ENCODE data around the gene GUCY2F.

The GUCY2F gene

DNA sequence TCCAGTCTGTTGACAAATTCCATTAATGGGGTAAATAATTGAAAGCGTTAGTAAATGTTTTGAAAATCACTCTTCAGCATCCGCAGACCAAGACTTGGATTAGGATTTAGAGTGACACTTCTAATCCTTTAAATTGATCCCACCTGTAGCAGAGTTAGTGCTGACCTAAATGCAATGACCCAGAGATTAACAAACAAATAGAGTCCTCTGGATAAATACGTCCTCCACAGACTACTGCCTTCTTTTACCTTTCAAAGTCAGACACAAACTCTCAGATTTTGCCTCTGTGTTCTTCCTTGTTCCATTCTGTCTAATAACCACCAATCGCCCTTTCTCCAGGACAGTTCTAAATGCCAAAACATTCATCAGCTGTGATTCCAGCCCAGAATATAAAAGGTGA, at the start of gene GUCY2F:
TSS of gene GUCY2F (minus strand) at position 101 of the 400 bp plus-strand sequence. CDS start 6,150 bp downstream, outside the sequence.
- no peak for DNase-seq (ENCODE audit: low read depth in 2 of 2)

DNA sequence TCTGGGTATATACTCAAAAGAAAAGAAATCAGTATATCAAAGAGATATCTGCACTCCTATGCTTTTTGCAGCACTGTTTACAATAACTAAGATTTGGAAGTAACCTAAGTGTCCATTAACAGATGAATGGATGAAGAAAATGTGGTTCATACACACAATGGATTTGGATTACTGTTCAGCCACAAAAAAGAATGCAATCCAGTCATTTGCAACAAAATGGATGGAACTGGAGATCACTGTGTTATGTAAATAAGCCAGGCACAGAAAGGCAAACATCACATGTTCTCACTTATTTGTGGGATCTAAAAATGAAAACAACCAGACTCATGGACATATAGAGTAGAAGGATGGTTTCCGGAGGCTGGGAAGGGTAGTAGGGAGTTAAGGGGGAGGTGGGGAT, 37.1 kb upstream of the GUCY2F start:
- no peak for DNase-seq (ENCODE audit: low read depth in 2 of 2)

DNA sequence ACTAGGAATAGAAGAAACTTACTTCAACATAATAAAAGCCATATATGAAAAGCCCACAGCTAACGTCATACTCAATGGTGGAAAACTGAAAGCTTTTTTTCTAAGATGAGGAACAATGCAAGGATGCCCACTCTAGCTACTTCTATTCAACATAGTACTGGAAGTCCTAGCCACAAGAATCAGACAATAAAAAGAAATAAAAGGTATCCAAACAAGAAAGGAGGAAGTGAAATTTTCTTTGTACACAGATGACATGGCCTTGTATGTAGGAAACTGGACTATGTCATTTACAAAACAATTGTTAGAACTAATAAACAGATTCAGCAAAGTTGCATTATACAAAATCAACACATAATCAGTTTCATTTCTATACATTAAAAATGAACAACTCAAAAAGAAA, 29.2 kb upstream of the GUCY2F start:
- DNase-seq (ENCODE audit: low read depth in 2 of 2) = no peak

DNA sequence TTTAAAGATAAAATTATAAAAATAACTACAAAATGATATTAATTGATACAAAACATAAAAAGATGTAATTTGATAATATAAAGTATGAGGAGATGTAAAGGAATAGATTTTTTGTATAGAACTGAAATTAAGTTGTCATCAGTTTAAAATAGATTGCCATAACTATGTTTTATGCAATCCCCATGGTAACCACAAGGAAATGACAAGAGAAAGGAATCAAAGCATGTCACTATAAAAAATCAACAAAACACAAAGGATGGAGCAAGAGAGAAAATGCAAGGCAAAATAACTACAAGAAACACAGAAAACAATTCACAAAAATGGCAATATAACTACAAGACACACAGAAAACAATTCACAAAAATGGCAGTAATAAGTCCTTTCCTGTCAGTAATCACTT, 27.0 kb upstream of the GUCY2F start:
- no peak for DNase-seq (ENCODE audit: low read depth in 2 of 2)

DNA sequence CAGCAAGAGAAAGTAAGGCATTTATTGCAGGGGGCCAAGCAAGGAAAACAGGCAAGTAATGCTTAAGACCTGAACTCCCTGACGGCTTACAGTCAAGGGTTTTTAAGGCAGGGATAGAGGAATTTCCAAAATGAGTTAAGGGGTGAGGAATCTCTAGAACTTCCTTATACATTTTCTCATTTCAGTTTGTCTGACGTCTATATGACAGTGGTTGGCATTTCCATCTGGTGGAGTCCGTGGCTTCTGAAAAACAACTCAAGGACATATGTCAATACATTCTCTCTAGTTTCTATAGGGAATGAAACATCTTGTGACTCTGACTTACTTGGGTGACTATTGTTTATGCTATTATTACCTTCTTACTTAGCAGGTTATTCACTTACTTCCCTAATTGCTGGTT, 19.3 kb upstream of the GUCY2F start:
- no peak for DNase-seq (ENCODE audit: low read depth in 2 of 2)

DNA sequence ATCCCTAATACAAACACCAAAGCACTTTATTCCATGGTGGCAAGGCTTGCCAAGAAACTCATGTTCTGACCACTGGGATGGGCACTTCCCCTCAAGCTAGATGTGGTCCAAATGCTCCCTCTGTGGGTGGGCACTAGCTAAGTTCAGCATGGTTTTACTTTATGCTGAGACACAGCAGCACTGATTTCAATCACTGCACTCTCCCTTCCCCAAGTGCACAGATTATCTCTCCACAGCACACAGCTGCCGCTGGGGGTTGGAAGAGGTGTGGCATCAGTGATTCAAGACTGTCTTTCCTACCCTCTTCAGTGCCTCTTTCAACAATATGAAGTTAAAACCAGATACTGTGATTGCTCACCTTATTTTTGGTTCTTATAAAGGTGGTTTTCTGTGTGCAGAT, 16.5 kb upstream of the GUCY2F start:
- DNase-seq (ENCODE audit: low read depth in 2 of 2) = no peak

DNA sequence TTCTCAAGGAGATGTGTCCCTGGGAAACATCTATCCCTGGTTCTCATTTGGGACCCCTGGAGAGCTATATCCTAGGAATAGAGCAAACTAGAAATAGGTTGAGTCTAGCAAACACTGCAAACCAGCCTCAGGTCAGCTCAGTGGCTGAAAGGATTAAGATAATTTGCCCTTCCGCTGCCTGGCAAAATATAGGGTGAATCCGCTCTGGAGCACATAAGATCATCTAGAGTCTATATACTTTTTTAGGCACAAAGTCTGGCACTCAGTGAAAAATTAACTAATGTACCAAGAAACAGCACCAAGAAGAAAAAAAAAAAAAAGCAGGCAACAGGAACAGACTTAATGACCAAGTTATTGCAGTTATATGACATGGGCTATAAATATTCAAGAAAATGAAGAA, 7.3 kb upstream of the GUCY2F start:
- no peak for DNase-seq (ENCODE audit: low read depth in 2 of 2)

DNA sequence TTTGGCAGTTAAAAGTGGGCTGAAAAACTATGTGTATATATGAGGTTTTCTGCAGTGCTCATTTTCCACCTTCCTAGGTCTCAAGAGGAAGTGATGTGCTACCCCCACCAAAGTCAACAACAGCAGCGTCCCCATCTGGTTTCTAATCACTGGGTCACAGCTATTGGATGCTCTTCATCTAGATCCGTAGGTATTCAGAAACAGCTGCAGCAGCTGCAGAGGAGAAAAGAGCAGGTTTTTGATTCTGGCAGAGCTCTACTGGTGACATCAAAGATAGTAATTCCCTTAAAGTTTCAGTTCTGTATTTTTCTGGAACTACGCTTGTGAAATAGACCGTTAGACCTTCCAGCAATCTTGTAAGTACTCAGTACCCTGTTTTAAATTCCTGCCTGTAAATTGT, 5.8 kb upstream of the GUCY2F start:
- no peak for DNase-seq (ENCODE audit: low read depth in 2 of 2)

DNA sequence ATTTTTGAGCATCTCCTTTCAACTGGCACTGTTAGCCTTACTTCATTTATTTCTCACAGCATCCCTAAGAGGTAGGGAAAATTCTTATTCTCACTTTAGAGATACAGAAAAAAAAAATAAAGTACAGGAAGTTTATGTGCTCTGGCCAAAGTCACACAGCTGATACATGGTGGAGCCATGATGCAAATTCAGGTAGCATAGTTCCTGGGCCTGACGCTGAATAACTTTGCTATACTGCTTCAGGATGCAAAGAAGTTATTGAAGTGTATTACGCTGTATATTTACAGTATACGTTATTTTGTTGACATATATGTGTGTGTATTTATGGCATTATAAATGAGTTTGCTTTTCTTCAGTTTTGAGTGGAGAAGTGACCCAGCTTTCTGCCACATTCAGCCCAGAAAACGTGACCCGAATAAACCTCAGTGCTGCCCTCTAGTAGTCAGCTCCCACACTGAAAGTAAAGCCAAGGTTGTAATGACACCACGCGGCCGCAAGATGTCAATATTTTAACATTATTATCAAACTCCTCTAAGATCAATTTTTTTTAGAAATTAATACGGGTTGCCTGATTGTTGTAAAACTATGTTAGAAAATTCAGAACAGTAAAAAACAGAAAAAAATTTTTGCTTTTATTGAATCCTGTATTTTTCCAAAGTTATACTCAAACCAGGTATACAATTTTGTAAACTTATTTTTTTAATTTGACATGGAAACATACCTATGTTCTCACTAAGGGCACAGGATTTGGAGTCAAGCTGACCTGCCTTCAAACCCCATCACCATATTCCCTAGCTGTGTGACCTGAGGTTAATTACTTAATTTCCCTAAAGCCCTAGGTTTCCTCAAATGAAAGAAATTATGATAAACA, 3.8 kb upstream of the GUCY2F start:
- peak in 1 of 2 experiments; percentile 28 for DNase-seq (ENCODE audit: low read depth in 2 of 2)

DNA sequence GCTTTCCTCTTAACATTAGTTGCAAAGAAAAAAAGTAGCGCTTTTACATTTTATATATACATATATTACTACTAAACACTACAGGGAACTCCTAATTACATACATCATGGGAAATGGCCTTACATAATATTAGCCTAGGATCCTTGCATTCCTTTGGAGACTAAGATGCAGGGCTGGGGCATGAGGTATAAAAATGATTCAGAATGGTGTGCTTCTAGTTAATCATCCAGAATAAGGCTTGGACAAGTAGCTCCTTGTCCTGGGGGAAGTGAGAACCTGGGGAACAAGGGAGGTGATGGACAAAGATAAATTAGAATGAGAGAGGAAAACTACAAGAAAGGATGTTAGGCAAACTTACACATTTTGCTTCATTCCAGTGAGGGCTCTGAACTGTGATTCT, 3.0 kb upstream of the GUCY2F start:
- DNase-seq (ENCODE audit: low read depth in 2 of 2) = no peak

DNA sequence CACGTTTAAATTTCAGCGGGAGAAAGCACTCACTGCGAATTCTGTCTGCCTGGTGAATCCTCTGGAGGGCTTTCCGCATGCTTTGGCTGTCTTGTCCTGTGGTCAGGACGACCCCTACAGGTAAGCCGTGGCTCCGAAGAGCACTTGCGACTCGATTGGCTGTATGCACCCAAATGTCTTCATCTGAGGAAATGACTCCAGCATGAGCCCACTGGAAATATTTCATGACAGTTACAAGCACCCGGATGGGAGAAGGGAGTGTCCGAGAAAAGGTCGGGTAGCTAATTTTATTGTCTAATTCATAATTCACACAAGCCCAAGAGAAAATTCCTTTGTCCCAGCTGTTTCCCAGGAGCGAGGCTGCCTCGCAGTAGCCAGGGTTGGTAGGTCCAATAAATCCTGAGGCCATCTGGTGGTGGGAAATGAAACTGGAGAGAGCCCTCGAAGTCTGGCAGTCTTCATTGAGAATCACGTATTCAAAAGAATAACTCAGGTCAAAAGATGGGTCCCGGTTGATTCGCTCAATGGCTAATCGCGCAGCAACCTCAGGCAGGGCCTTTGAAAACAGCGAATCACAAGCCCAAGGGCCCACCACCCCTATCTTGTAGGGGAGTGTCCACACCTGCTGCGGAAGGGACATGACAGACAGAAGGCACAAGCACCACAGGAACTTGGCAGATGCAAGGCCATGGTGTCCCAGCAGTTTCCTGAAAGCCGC, 6.6 kb downstream of the GUCY2F start:
- peak in 1 of 2 experiments; percentile 6 for DNase-seq (ENCODE audit: low read depth in 2 of 2)

DNA sequence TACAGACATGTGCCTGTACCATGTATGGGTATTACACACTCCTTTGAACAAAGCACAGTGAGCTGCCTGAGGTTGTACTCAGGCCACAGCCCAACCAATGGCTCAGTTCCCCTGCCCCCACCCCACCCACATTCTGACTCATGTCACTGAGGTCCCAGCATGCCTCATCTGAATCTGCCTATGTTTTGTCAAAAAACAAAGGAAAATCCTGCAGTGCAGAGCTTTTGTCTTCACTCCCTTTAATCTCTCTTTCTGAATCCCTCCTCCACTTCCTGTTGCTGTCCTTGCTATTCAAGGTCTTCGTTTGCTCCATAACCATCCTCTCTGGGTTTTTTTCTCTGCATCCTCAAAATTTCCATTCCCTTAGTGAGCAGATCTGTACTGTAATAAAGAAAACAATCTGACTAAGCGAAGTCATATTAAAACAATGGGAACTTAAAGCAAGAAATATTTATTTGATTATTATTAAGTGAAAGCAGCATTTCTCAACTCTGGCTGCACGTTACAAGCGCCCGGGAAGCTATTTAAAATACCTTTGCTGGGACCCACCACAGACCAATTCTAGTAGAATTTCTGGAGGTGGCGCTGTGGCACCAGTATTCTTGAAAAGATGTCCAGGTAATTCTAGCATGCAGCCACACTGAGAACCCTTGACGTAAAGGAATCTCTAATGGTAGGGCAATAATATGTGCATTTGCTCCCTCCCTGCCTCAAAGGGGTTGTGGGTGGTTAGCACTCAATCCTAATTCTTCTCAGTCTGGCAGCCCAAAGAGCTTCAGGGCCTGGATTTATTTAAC, 8.7 kb downstream of the GUCY2F start:
- DNase-seq (ENCODE audit: low read depth in 2 of 2) = peak in 1 of 2 experiments; percentile 5

DNA sequence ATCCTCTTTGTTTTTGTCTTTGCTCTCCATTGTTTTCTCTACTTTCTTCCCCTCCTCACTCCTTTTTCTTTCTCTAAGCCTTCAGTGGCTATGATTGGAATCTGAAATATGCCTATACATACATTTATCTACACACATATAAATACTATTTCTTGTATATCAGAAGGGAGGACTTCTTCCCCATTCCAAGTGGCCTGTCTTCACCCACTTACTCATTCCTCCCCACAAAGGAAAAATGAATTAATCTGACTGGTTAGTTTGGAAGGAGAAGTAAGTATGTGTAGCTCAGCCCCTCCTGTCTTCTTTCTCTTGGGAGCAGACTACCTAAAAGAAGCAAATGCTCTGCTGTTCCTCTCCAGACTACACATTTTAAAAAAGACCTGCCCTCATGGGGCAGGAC, 17.7 kb downstream of the GUCY2F start:
- DNase-seq (ENCODE audit: low read depth in 2 of 2) = peak; percentile 56 to 71

DNA sequence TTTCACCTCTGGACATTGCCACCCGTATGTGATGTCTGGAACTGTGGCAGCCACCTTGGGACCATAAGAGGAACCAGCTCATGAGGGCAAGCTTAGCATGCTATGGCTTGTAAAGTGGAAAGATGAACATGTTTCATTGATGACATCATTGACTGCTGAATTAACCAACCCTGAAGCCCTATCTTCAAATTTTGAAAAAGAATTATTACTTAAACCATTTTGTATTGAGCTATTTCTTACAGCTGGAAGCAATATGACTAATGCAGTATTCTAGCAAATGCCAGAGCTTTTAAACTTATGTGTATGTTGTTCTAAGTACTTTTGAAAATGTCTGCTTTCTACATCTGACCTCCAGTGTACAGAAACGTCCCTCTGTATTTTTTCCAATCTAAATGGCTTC, 18.1 kb downstream of the GUCY2F start:
- DNase-seq (ENCODE audit: low read depth in 2 of 2) = peak in 1 of 2 experiments; percentile 24

DNA sequence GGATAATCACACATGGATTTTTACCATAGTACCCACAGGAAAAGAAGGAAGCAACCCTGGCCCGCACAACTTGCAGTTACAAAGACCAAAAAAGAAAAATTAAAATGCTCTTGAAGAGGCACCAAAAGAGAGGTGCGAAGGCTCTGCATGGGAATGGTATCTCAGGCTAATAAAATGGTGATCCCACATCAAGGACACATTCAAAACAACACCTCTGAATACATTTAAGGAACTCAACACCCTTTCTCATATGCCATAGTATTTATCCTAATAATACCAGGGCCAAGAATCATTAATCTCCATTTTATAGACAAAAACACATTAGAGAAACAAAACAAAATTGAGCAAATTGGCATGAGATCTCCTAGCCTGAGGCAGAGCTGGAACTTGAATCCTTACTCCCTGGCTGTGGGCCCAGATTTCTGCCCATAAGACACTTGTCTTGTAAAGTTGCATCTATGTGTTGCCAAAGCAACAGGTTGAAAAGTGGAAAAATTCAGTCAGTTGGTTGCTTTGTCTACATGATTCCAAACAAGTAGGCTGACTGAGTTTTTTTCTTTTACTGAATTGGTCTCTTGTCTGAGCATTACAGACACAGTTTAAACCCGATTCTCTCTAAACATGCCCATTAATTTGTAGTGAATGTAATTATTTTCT, 33.5 kb downstream of the GUCY2F start:
- no peak for DNase-seq (ENCODE audit: low read depth in 2 of 2)

DNA sequence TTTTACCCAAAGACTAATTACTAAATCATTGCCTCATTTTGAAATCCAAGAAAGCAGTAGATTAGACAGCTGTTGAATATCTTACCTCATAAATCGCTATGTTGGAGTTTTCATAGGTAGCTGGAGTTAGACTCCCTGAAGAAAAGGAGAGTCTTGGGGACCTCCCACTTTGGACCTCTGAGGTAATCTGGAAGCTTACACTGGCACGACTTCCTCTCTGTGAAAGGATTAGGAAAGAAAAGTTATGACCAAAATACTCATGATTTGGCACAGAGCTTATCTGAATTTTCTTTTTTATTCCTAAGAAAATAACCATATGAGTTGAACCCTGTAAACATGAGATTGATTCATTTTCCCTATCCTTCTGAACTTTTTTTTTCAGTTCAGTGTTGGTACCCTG, 40.6 kb downstream of the GUCY2F start:
- DNase-seq (ENCODE audit: low read depth in 2 of 2) = no peak

DNA sequence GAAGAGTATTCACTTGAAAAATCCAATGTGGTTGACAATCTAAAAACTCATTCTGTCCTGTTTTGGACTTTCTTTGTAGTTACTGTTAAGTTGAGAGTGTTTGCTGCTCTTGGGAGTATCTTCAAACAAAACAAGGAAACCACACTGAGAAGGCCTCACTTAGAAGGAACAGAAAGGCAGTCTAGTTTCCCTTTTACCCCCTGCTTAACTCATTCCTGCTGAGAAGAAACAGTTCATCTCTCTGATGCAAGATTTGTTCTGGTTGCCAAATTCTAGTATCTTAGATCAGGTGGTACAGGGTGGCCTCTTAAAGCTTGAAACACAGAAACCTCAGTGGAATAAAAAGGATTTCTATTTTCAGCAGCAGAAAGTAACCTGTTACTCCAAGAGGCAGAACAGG, 41.4 kb downstream of the GUCY2F start:
- DNase-seq (ENCODE audit: low read depth in 2 of 2) = no peak

DNA sequence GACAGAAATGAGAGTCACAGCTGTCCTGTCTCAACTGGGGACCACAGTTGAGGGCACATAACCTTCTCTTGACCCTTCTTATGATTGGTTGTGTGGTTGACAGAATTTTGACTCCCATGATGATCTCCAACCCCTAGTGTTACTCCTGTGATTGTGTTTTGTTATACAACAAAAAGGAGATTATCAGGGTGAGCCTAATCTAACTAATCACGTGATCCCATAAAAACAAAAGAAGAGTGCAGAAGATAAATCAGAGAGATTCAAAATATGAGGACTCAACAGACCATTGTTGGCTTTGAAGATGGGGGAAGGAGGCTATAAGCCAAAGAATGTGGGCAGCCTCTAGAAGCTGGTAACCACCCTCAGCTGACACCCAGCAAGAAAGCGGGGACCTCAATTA, 72.7 kb downstream of the GUCY2F start:
- DNase-seq (ENCODE audit: low read depth in 2 of 2) = no peak

DNA sequence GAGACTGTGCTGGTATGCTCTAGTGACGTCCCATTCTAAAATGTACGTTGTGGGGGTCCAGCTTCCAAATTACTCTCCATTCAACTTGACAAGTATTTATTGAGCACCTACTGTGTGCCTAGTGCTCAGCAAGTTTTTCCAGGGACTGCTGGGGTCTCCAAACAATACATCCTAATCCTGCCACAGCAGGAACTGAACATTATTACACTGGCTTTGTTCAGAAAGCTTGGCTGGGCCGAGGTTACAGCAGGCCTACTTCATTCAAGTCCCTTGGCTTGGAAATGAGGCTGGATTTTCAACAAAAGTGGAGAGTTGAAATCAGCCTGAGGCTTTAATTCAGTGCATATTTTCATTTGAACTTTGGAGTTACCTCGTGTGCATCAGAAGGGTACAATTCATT, 78.0 kb downstream of the GUCY2F start:
- DNase-seq (ENCODE audit: low read depth in 2 of 2) = no peak

DNA sequence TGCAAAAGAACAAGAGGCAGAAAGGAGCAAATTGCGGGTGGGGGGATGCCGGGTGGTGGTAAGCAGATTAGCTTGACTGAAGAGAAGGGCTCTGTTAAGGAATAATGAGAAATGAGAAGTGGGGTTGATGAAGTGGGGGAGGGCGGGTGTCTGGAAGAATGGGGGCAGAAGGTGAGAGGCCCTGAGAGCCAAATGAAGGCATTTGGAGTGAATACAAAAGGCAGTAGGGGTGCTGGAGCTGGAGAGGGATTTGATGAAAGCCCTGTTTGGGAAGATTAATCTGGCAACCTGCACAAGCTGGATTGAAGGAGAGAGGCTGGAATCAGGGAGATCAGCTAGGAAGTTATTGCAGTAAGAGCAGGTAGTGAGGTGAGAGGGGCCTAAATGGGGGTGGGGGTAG, 82.1 kb downstream of the GUCY2F start:
- no peak for DNase-seq (ENCODE audit: low read depth in 2 of 2)

DNA sequence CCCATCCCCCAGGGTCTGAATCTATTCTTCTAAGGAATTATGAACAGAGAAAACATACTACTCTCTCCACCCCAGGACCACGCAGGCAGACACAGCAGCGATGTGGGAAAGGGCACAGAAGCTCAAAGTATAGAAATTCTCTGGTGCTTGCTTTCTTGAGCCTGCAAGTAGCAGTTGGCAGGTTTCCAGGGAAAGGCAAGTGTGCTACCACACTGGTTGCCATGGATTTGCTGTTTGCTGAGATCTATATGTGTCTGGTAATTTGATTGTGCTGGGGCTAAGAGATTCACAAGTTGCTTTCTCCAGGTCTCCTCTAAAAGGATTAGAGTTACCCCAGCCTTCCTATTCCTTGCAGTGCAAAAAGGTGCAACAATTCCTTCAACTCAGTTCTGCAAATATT, 83.1 kb downstream of the GUCY2F start:
- no peak for DNase-seq (ENCODE audit: low read depth in 2 of 2)

DNA sequence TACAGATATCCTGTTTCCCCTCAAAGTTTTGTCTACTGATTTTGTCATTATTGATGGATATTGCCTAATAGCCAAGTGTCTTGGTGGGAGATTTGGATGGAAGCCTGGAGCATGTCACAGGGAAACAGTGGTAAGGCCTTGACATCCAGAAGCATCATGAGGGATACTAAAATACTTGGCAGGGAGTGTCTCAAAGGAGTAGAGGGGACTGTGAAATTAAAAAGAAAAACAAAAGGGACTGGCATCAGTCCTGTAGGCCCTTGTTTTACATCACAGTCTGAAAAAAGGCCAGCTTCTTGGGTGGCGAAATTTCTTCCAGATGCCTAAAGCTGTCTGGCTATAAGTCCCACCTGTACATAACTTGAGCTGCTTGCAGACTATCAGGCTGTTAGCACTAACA, 83.8 kb downstream of the GUCY2F start:
- DNase-seq (ENCODE audit: low read depth in 2 of 2) = no peak
